ENCODE measurements around the gene RIN1.
"Not testable (repeated sequence)": the region's sequence is repeated elsewhere in the genome, so short reads cannot be mapped to it uniquely, and the experiment has no call there.

Gene RIN1

DNA sequence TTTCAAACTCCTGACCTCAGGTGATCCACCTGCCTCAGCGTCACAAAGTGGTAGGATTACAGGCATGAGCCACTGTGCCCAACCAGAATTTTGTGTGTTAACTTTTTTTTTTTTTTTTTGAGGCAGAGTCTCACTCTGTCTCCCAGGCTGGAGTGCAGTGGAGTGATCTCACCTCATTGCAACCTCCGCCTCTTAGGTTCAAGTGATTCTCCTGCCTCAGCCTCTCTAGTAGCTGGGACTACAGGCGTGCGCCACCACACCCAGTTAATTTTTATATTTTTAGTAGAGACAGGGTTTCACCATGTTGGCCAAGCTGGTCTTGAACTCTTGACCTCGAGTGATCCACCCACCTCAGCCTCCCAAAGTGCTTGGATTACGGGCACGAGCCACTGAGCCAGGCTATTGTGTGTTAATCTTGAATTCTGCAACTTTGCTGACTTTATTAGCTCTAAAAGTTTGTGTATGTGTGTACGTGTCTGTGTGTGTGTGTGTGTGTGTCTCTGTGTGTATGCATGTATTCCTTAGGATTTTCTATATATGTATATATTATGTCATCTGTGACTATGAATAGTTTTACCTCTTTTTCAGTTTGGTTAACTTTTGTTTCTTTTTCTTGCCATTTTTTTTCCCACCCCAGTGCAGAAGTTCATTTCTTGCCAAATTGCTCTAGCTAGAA is 14.5 kb upstream of the RIN1 start:
- not testable (repeated sequence) for DNase-seq

DNA sequence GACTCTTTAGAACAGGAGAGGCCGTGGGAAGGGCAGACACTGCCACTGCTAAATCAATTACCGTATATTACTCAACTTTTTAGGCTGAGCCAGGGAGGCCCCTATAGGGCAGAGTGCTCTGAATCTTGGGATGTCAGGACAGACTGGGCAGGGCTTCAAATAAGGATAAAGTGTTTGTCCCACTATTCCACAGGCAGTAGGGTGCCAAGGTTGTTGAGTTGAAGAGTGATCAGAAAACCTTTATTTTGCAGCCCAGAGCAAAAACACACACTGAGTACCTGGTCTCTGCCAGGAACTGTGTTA is 12.8 kb upstream of the RIN1 start:
- DNase-seq = no peak

DNA sequence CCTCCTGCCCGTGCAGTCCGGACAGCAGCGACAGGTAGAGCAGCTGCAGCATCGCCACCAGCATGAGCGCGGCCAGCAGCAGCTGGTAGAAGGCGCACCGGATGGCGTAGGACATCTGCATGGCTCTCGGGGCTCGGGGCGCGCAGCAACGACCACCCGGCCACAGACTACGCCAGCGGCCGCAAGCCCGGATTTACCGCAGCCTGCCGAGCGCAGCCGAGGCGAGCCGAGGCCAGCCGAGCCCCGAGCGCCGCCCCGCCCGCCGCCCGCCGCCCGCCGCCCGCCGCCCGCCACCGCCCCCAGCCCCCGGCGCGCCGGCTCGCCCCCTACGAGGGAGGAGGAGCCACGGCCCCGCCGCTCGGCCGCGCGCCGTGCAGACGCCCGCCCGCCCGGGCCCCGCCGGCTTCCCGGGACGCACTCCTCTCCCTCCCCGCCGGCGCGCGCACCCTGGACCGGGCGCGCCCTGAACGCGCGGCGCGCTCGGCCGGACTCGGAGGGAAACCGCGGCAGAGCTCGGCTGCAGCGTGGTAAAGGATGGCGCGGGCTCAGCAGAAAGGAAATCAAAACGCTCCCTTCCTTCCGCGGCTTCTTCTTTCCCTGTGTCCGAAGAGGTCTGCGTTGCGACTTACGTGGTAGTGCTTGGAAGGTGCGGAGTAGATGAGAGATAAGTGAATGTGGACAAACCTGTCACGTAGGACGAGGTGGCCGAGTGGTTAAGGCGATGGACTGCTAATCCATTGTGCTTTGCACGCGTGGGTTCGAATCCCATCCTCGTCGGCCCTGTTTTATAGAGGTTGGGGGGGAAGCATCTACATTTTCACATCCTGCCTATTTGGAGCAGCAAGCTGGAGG is 11.4 kb upstream of the RIN1 start, which contains the start of gene B4GAT1:
B4GAT1 (minus strand) TSS at position 205 of the 852 bp plus-strand sequence; CDS start at position 121, 84 bp downstream.
- DNase-seq = peak; percentile 85

DNA sequence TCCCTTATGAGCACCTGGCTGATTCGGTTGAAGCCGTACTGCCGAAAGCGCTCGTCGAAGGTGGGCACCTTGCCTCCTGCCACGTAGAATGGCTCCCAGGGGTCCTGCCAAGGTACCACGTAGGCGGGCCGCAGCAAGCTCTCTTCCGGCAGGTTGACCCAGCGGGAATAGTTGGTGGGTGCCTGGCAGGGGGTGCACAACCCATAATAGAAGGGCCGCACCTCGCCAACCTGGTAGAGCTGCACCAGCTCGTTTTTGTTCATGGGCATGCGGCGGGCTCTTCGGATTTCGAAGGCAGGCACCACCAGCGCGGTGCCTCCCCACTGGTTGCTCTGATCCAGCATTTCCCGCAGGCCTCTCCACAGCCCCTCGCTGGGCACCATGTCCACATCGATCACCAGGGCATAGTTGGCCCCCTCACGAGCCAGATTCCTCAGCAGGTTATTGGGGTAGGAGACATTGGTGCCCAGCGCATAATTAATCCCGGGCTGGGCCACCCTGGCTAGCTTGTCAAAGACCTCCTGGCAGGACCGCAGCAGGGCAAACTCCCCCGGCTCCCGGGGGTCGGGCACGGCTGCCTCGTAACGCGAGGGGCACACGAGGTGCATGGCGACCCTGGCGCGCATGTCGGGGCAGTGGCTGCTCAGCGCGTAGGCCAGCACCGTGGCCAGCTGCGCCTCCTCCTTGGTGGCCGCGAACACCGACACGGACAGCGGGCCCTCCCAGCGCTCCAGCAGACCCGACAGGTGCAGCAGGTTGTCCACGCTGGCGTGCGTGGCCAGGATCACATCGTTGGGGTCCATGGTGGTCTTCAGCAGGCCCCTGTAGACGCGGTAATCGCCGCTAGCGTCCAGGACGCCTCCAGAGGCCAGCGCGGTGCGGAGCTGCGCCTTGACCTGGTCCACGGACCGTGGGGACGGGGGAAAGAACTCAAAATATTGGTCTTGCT is 10.5 kb upstream of the RIN1 start:
- no peak for DNase-seq

DNA sequence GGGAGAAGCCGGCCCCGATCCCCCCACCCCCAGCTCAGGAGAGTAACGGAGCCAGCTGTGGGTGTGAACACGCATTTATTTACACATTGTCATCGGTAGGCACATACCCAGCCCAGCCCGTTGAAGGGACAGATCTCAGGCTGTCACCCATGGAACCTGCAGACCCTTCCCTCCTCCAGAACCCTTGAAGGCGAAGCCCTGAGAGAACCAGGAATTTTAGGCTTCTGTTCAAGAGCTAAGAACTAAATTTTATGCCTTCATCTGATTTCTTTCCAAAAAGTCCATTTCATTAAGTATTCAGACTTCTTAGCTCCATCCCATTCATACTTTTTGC is 9.0 kb upstream of the RIN1 start:
- DNase-seq = no peak

DNA sequence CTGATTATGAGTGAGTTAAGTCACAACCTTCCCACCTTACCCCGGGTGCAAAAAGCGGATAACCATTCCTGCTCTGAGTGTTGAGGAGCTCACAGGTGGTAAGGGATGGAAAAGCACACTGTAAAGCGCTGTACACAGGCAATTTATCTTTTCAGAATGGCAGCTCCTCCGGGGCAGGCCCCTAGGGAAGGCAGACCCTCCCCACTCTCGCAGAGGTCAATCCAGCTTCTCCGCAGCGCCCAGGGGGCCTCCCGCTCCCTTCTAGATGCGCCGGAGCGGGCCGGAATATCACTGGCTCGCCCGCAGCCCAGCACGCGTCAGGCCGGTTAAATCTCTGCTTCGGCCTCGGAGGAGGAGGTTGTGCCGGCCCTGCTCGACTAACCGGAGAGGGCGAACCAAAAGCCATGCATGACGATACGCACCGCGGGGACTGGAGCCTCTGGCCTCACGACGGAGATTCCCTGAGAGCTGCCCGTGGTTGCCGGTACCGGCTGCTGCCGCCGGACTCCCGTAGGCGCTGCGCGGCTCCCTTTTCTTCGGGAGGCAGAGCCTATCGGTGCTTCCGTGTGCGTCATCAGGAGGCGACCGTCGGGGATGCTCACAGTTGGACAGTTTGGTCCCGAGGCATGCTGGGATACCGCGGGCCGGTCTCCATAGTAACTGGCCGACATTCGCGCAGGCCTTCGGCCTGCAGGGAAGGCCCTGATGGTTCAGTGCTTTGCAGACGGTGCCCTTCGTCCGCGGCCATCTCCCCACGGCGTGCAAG is 8.5 kb upstream of the RIN1 start, which contains the start of gene BRMS1:
BRMS1 (minus strand) TSS at position 555 of the 766 bp plus-strand sequence. CDS start 2,870 bp downstream, outside the sequence.
- DNase-seq = peak; percentile 95

DNA sequence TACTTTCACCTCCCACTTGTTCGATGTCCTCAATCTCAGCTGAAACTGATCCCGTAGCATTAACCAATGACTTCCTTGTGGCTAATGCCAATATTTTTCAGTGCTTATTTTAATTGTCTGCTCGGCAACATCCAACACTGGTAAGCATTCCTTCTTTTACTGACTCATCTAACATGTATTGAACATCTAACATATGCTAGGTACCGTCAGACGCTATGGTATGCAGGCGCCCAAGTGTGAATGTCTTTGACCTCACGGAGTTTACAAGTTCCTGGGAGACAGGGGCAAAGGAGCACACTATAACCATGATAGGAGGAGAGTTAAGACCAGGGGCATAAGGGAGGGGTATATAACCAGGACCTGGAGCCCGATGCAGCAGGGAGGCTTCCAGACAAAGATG is 6.9 kb upstream of the RIN1 start:
- DNase-seq = no peak

DNA sequence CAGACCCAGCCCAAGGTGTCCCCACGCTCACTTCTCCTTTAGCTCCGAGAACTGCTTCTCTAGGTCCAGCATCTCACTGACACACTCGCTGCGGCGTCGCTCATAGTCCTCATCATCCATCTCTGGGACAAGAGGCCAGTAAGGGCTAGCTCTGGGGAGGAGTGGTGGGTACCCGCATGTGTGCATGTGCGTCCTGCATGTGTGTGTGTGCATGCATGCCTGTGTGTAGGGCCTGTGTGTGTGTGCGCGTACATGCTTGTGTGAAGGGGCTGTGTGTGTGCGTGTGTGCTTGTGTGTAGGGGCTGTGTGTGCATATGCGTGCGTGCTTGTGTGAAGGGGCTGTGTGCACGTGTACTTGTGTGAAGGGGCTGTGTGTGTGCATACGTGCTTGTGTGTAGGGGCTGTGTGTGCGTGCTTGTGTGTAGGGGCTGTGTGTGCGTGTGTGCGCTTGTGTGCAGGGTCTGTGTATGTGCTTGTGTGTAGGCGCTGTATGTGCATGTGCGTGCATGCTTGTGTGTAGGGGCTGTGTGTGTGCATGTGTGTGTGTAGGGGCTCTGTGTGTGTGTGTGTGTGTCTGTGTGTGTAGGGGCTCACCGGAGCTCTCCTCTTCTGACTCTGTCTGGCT is 5.4 kb upstream of the RIN1 start:
- no peak for DNase-seq

DNA sequence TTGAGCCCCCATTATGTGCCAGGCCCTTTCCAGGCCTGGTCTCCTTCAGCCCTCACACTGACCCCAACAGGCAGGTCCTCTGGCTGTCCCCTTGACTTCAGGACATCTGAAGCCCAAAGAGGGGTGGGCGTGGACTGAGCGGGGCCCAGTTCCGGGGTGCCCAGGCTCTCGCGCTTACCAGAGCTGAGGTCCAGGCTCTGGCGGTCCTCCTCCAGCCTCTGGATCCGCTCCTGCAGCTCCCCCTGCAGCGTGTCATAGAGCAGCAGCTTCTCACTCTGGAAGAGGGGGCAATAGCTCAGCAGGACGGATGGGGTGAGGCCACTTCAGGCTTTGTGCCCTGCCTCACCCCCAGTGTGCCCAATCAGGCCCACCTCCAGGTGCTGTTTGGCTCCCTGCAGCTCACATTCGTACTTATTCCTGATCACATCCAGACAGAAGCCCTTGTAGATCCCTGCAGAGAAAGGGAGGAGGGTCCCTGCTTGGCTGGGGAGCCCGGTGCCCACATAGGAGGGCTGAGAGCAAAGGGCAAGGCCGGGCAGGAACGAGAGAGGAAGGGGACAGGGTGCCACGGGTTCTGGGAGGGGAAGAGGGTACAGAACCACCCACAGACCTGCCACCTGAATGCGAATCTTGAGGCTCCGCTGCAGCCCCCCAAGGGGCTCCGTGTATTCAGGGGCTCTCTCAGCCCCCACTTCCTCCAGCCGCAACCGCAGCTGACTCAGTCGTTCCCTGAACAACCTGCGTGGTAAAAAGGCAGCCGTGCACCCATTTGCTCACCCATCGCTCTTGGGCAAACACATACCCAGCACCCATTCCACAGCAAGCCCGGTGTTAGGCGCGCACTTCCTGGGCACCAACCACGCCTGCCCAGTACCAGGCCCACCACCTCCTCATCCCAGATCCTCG is 4.6 kb upstream of the RIN1 start:
- DNase-seq = no peak

DNA sequence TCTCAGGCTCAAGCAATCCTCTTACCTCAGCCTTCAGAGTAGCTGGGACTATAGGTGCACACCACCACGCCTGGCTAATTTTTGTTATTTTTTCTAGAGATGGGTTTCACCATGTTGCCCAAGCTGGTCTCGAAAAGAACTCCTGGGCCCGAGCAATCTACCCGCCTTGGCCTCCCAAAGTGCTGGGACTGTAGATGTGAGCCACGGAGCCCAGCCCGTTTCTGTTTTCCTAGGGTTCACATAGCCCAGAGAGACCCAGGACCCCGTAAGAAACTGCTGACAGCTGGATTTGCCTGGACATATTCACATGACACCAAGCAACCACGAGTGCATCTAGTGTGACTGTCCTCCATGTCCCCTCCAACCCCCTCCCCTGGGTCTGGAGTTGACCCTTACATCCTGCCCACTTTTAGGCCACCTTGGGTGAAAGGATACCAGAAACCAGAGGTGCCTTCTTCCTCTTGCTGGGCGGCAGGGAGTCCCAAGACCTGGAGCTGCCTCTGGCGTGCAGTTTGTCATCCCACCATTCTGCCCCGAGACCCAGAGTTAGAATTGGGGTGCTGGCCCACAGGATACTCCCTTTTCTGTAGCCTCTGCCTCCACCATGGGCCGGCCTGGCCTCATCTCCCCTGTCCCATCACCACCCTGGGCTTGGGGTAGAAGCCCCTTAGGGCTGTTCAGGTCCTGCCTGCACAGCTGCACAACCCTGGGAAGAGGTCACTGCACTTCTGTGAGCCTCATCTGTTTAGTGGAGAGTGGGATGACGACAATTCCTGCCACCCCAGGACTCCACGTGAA is 3.7 kb upstream of the RIN1 start:
- DNase-seq = no peak

DNA sequence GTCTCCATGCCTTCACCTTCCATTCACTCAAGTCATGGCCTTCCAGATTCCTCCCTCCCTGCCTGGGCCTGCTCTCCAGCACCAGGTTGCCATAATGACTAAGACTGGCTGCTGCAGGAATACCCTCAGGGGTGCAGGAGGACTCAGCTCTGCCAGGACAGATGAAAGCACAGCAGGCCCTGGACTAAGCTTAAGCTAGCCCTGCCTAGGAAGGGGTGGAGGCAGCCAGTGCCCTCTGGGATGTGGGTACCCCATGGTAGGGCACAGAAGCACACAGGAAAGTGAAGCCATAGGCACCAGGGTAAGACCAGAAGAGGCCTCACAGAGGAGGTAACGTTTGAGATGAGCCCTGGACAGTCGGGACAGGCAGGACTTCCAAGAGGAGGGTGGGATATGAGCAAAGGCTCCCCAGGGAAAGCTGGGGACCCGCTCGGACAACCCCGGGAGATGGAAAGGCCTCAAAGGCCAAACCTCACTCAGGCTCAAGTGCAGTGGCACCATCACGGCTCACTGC is 3.0 kb upstream of the RIN1 start:
- DNase-seq = no peak

DNA sequence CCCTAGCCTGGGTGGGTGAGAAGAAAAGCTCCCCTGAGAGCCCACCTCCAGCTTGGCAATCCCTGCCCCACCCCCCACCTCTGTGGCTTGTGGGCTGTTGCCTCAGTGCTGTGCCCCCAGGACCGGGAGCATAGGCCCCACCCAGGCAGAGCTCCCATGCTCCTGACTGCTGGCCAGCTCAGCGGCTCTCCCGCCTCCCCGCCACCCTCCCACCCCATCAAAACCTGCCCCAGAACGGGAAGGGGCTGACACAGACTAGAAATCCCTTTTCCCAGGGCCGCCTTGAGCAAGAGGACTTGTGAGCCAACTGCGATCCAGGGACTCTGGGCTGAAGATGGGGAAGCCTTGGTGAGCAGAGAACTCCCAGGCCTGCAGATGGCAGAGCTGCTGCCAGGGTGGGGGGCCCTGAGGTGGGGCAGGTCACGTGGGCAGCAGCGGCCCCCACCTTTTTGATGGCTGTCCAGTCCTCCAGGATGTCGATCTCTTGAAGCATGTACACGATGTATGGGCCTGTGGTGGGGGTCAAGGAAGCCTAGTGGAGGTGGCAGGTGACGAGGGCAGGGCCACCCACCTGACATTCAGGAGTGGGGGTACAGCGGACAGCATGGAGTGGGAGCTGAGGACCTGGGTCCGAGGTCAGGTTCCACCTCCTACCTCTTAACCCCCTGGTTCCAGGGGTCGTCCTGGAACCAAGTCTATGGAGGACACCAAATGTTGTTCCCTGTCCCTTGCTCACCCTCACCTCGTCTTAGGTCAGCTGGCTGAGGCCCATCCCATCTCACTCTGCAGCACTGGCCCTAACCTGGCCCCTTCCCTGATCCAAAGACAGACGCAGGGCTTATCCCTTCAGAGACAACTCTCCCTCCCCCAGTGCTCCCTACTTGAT is 2.3 kb upstream of the RIN1 start:
- no peak for DNase-seq

DNA sequence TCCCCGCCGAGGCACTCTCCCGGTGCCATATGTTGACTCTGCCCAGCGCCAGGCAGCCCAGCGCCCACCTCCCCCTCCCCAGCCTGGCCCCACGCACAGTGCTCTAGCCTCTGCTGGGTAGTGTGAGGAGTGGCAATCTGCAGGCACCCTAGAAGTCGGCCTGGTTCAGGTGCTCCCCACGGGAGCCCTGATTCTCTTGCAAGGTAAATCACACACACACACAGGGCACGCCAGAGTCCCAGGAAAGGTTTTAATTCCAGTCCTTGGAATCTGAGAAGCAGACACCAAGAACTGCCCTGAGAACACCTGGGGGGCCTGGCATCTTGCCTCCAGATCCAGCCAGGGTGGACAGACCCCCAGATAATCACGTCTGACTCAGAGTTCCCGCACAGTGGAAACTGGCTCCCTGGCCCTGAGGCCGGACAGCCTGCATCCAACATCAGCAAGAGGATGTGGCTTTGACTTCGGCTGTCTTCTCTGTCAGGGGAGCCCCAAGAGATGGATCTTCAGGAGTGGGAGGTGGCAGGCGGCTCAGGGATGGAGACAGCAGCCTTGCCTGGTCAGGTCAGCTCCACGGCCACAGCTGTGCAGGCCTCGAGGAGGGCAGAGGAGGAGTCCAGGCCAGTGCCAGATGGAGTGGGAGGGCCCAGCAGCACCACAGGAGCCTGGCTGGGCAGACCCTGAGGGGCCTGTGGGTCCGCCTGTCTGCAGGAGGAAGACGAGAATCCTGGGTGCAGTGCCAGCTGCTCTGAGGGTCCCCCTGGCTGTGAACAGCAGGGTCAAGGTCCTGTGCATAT is 1.1 kb upstream of the RIN1 start:
- no peak for DNase-seq

DNA sequence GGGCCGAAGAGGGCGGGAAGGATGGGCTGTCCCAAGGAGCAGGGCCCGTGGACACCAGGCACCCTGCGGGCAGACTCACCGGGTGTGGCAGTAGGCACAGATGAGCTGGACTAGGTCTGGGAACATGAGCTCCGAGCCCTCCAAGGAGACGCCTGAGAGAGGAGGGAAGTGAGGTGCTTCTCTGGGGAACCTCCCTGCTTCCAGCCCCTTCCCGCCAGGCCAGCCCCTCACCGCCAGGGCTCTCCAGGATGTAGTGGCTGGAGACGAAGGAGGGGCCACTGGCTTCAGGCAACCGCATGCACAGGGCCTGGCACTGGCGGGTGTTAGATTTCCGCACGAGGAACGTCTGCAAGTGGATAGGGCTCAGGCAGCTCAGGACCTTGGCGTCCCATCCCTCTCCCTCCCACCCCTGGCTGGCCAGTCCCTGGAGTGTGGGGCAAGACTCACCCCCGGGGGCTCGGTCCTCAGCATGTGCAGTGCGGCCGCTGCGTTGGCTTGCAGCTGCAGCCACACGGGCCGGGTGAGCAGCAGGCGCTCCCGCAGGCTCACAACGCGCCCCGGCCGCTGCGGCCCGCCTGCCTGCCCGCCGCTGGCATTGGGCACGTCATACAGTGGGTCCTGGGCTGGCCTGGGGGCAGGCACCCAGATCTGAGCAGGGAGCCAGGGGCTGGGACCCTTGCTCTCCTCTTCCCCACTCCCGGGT is 552 bp downstream of the RIN1 start:
- DNase-seq = no peak

DNA sequence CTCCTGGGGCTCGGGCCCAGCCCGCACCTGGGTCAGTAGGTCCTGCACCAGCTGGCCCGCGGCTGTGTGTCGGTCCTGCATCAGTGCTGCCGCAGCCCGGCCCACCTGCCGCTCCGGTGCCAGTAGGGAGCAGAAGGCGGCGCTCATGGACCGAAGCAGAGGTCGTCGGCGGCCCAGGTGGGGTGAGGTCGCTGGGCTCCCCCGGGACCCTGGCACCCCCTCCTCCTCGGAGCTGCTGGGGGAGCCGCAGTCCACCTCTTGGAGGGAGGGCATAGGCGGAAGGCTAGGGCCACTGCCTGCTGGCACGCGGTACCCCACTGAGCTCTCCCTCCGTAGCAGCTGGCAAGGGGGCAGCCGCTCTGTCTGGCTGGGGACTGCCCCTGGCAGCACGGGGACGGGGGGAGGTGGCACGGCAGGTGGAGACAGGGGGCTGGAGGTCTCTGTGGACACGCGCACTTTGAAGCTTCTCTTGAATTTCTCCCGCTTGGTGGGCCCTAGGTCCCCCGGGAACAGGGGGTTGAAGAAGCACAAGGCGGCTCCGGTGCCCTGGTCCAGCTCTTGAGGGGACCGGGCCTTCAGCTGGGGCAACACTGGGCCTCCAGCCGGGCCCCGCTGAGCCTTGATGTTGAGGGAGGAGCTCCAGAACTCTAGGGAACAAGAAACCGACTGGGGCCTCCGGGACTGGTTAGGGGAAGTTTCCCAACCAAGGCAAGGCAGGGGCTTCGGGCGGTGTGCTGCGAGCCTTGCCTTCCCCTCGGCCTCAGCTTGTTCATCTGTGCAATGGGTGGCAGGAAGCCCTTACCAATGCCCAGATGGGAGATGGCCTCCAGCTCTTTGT is 1.4 kb downstream of the RIN1 start:
- DNase-seq = no peak

DNA sequence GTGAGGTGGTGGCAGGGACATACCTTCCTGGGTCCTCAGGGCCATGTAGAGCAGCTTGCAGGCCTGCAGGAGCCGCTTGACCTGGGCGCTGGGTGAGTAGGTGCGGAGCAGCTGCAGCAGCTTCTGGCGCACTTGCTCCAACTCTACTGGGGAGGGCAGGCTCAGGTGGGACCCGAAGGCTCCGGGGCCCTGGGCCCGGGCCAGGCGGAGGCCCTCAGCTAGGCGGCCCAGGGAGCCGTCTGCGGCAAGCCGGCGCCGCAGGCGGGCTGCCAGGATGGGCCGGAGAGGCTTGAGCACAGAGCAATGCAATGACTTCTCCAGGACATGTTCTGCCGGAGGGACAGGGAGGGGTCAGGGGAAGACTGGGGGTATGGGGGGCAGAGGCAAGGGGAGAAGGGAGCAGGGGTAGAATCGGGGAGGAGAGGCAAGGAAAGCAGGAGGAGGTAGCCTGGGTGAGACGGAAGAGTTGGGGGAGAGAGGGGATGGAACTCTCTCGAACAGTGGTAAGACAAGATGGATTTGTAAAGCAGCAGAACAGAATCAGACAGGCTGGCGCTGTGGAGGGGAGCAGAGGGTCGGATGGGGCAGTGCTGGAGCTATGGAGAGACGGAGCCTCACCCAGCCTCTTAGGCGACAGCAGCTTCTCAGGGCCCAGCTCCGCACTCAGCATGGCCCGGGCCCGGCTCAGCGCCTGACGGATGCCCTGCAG is 2.2 kb downstream of the RIN1 start:
- no peak for DNase-seq
